Mesendoderm (in vitro differentiated cells): ENCODE data around the gene UBL7.

ENCODE experiments used
- DNase-seq: peaks from one replicate; pipeline ENCODE4 v3.0.0; 2013
- H2AK5ac ChIP-seq: 2 replicates; pipeline ENCODE4 v1.6.1; 2013; ENCODE audit warnings: low read length, inconsistent platforms
- H2BK120ac ChIP-seq: 2 replicates; pipeline ENCODE4 v1.6.1; 2013; ENCODE audit warnings: low read depth, mild to moderate bottlenecking, low read length, moderate library complexity, mixed read lengths
- H2BK15ac ChIP-seq: replicated peaks from 2 replicates; pipeline ENCODE4 v1.6.1; 2013; ENCODE audit warnings: low read depth, mild to moderate bottlenecking, moderate library complexity
- H2BK5ac ChIP-seq: 2 replicates; pipeline ENCODE4 v1.6.1; 2013; ENCODE audit warnings: low read length, inconsistent platforms
- H3K18ac ChIP-seq: 2 replicates; pipeline ENCODE4 v1.6.1; 2013; ENCODE audit warnings: mild to moderate bottlenecking, low read length, mixed read lengths
- H3K23ac ChIP-seq: one replicate; pipeline ENCODE4 v1.6.1; 2013; ENCODE audit warnings: low read length
- H3K27ac ChIP-seq: 2 replicates; pipeline ENCODE4 v1.5.1; 2013; ENCODE audit warnings: low read depth, mild to moderate bottlenecking, inconsistent platforms, low read length, moderate library complexity
- H3K27me3 ChIP-seq: 2 replicates; pipeline ENCODE4 v1.6.1; 2013; ENCODE audit warnings: low read length, control low read depth, mild to moderate bottlenecking, inconsistent platforms; ENCODE audit not compliant: insufficient read depth, poor library complexity
- H3K36me3 ChIP-seq: 2 replicates; pipeline ENCODE4 v1.6.1; 2013; ENCODE audit warnings: low read length, inconsistent platforms; ENCODE audit not compliant: control insufficient read depth, insufficient read depth
- H3K4ac ChIP-seq: one replicate; pipeline ENCODE4 v1.6.1; 2013; ENCODE audit warnings: low read depth, mild to moderate bottlenecking, low read length, moderate library complexity
- H3K4me1 ChIP-seq: 2 replicates; pipeline ENCODE4 v1.6.1; 2013; ENCODE audit warnings: low read depth, low read length, inconsistent platforms; ENCODE audit not compliant: control insufficient read depth
- H3K4me2 ChIP-seq: 2 replicates; pipeline ENCODE4 v1.6.1; 2013; ENCODE audit warnings: low read length
- H3K4me3 ChIP-seq: 2 replicates; pipeline ENCODE4 v1.5.1; 2013; ENCODE audit warnings: mild to moderate bottlenecking, low read length
- H3K56ac ChIP-seq: one replicate; pipeline ENCODE4 v1.6.1; 2013; ENCODE audit warnings: low read length
- H3K79me1 ChIP-seq: 2 replicates; pipeline ENCODE4 v1.6.1; 2013; ENCODE audit warnings: low read length, inconsistent platforms
- H3K79me2 ChIP-seq: 2 replicates; pipeline ENCODE4 v1.6.1; 2013; ENCODE audit warnings: mild to moderate bottlenecking, low read length; ENCODE audit not compliant: control insufficient read depth, insufficient read depth
- H3K9ac ChIP-seq: 2 replicates; pipeline ENCODE4 v1.6.1; 2013; ENCODE audit warnings: low read length, inconsistent platforms
- H4K5ac ChIP-seq: one replicate; pipeline ENCODE4 v1.6.1; 2013; ENCODE audit warnings: low read length
- H4K8ac ChIP-seq: one replicate; pipeline ENCODE4 v1.6.1; 2013; ENCODE audit warnings: low read depth, mild to moderate bottlenecking, control low read depth, low read length, moderate library complexity
- WGBS: extraction: QIAGEN DNeasy Blood & Tissue Kit; methylation state at CpG from one replicate; pipeline ENCODE4 v1.1.7; 2013; ENCODE audit warnings: low lambda C conversion rate, missing lambda C conversion rate; ENCODE audit not compliant: insufficient coverage; ENCODE audit errors: extremely low coverage; 5-methylcytosine and 5-hydroxymethylcytosine counted together

The UBL7 gene

GRCh38 chr15:74470631-74471395, 9.9 kb upstream of the UBL7 start:
- H3K4me3 ChIP-seq = no peak overlapping the region
- no peaks in the 10 kb centered on the region for H3K79me1 ChIP-seq
- H2BK120ac ChIP-seq = no peak overlapping the region
- no peaks in the 10 kb centered on the region for H3K27me3 ChIP-seq
- H3K4me2 ChIP-seq = no peak overlapping the region
- no peak overlapping the region for H3K9ac ChIP-seq
- no peak overlapping the region for H3K18ac ChIP-seq
- H3K36me3 ChIP-seq = no peaks in the 10 kb centered on the region
- H4K8ac ChIP-seq = no peak overlapping the region
- no peak overlapping the region for H3K4ac ChIP-seq
- no peak overlapping the region for H2BK5ac ChIP-seq
- H3K27ac ChIP-seq = no peak overlapping the region
- H2BK15ac ChIP-seq = no peak overlapping the region
- no peak overlapping the region for H3K23ac ChIP-seq
- H4K5ac ChIP-seq = no peak overlapping the region
- DNase-seq = no peak
- no CpG with 5 or more reads among the region's 12 CpGs for WGBS
- no peak overlapping the region for H3K56ac ChIP-seq
- H3K4me1 ChIP-seq = no peaks in the 10 kb centered on the region
- H2AK5ac ChIP-seq = no peak overlapping the region
- no peaks in the 10 kb centered on the region for H3K79me2 ChIP-seq

DNA sequence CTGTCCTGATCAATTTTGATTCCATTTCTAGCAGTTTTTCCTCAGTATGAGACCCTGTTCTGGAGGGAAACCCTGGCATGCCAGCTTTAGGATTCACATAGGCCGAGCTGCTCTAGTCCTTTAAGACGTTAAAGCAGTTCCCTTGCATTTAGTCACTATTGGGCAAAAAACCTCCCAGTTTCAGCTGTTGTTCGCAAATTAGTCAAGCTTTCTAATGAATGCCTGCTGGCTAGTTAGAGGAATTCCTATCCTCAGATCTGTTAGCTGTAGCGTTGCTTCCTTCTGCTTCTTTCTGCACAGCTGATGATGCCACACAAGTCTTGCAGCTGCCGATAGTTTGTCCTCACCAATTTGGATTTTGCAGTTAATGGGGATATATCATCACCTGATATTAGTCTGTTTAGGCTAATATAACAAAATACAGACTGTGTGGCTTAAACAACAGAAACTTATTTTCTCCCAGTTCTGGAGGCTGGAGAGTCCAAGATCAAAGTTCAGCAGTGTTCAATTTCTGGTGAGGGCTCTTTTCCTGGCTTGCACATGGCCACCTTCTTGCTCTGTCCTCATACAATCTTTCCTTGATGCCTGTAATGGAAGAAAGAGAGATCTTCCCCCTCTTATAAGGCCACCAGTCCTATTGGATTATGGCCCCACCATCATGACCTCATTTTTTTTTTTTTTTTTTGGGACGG, 7.5 kb upstream of the UBL7 start:
- Histone ChIP-seq H4K5ac (no peak overlapping the region), H2AK5ac (no peak overlapping the region), H3K36me3 (no peaks in the 10 kb centered on the region), H3K27me3 (no peaks in the 10 kb centered on the region), H3K23ac (no peak overlapping the region), H3K4me1 (no peaks in the 10 kb centered on the region), H4K8ac (no peak overlapping the region), H3K79me2 (no peaks in the 10 kb centered on the region), H2BK120ac (no peak overlapping the region), H3K79me1 (no peaks in the 10 kb centered on the region), H3K56ac (no peak overlapping the region), H3K18ac (no peak overlapping the region), H3K27ac (no peak overlapping the region), H3K4me3 (no peak overlapping the region), H3K9ac (no peak overlapping the region), H3K4ac (no peak overlapping the region), H3K4me2 (no peak overlapping the region), H2BK5ac (no peak overlapping the region), H2BK15ac (no peak overlapping the region)
- DNase-seq = no peak
- no CpG with 5 or more reads among the region's 6 CpGs for WGBS

DNA sequence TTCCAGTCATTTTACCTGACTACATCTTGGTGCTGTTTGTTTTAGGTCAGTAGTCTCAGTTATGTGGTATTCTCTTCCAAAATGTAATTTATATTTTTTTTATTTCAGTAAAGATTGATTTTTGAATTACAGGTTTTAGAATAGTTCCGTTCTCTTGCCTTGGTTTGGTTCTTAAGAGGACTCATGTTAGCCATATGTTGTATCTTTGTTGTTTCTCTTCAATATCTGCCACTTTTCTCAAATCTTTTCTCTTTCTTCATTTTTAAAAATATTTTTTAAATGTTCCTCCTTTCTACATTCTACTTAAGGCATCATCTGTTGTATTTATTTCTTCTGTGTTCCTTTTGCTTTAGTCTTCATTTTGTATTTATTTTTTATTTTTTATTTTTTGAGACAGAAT, 5.6 kb upstream of the UBL7 start:
- WGBS = no CpG with 5 or more reads among the region's 1 CpG
- no peak overlapping the region for H3K18ac ChIP-seq
- H3K36me3 ChIP-seq = no peaks in the 10 kb centered on the region

DNA sequence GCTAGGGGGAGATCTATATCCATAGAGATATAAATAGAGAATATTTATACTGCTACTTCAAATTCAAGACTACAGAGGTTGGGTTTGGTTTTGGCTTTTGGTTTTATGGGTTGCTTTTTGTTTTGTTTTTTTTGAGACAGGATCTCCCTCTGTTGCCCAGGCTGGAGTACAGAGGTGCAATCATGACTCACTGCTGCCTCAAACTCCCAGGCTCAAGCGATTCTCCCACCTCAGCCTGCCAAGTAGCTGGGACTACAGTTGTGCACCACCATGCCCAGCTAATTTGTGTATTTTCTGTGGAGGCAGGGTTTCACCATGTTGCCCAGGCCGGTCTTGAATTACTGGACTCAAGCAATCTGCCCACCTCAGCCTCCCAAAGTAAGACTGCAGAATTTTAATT, 3.9 kb upstream of the UBL7 start:
- no peak overlapping the region for H3K23ac ChIP-seq
- peaks cover 1% of the 10 kb centered on the region for H3K4me1 ChIP-seq
- H3K4me3 ChIP-seq = no peak overlapping the region
- H3K79me2 ChIP-seq = peaks cover 3% of the 10 kb centered on the region
- H3K56ac ChIP-seq = no peak overlapping the region
- no peaks in the 10 kb centered on the region for H3K27me3 ChIP-seq
- WGBS = no CpG with 5 or more reads among the region's 2 CpGs
- H3K79me1 ChIP-seq = peaks cover 2% of the 10 kb centered on the region
- H3K4ac ChIP-seq = no peak overlapping the region
- H2BK120ac ChIP-seq = no peak overlapping the region
- H3K18ac ChIP-seq = no peak overlapping the region
- H2BK5ac ChIP-seq = no peak overlapping the region
- H3K4me2 ChIP-seq = no peak overlapping the region
- no peak overlapping the region for H3K27ac ChIP-seq
- no peak for DNase-seq
- no peak overlapping the region for H4K8ac ChIP-seq
- H3K36me3 ChIP-seq = no peaks in the 10 kb centered on the region
- H3K9ac ChIP-seq = no peak overlapping the region
- no peak overlapping the region for H4K5ac ChIP-seq
- no peak overlapping the region for H2BK15ac ChIP-seq
- H2AK5ac ChIP-seq = no peak overlapping the region

More for the DNA sequence above, 5.6 kb upstream of the UBL7 start:
- H3K79me2 ChIP-seq = peaks cover 3% of the 10 kb centered on the region
- no peak overlapping the region for H2AK5ac ChIP-seq
- H3K23ac ChIP-seq = no peak overlapping the region
- H3K56ac ChIP-seq = no peak overlapping the region
- H3K4ac ChIP-seq = no peak overlapping the region
- DNase-seq = no peak
- no peak overlapping the region for H3K4me2 ChIP-seq
- H3K9ac ChIP-seq = no peak overlapping the region
- no peak overlapping the region for H2BK5ac ChIP-seq
- H4K8ac ChIP-seq = no peak overlapping the region
- no peak overlapping the region for H2BK15ac ChIP-seq
- peaks cover 1% of the 10 kb centered on the region for H3K4me1 ChIP-seq
- no peak overlapping the region for H3K27ac ChIP-seq
- H2BK120ac ChIP-seq = no peak overlapping the region
- H4K5ac ChIP-seq = no peak overlapping the region
- no peak overlapping the region for H3K4me3 ChIP-seq
- peaks cover 2% of the 10 kb centered on the region for H3K79me1 ChIP-seq
- no peaks in the 10 kb centered on the region for H3K27me3 ChIP-seq

- H3K27ac ChIP-seq = no peak overlapping the region
- no peak overlapping the region for H4K5ac ChIP-seq
- no peak for DNase-seq
- H3K23ac ChIP-seq = no peak overlapping the region
- H2BK120ac ChIP-seq = no peak overlapping the region
- no peak overlapping the region for H2BK5ac ChIP-seq
- no peak overlapping the region for H3K56ac ChIP-seq
- peaks cover 2% of the 10 kb centered on the region for H3K79me1 ChIP-seq
- H3K36me3 ChIP-seq = no peaks in the 10 kb centered on the region
- H4K8ac ChIP-seq = no peak overlapping the region
- H2BK15ac ChIP-seq = no peak overlapping the region
- H3K4ac ChIP-seq = no peak overlapping the region
- H2AK5ac ChIP-seq = no peak overlapping the region
- no peak overlapping the region for H3K18ac ChIP-seq
- H3K9ac ChIP-seq = no peak overlapping the region
- WGBS = no CpG with 5 or more reads among the region's 2 CpGs
- H3K4me2 ChIP-seq = no peak overlapping the region
- peaks cover 3% of the 10 kb centered on the region for H3K79me2 ChIP-seq
- H3K4me3 ChIP-seq = no peak overlapping the region
- H3K4me1 ChIP-seq = peaks cover 1% of the 10 kb centered on the region
- no peaks in the 10 kb centered on the region for H3K27me3 ChIP-seq
These were observed 3.3 kb upstream of the UBL7 start for GRCh38 chr15:74464216-74464615.
